C4-2B (cell line): ENCODE measurements around the gene MAGI2.

Experiments used
- H3K27ac ChIP-seq: fragments of 450-650 bp; 2 replicates; pipeline ENCODE4 v1.5.1; 2017
- ZFX ChIP-seq: fragments of 450-650 bp; IDR thresholded peaks from 2 replicates; pipeline ENCODE4 v1.6.1; 2017
- TF ChIP-seq, protein P1 (sequence below): fragments of 450-650 bp; conservative IDR thresholded peaks from 2 replicates; pipeline ENCODE4 v1.5.1; 2017; ENCODE audit warnings: mild to moderate bottlenecking

Gene MAGI2

DNA sequence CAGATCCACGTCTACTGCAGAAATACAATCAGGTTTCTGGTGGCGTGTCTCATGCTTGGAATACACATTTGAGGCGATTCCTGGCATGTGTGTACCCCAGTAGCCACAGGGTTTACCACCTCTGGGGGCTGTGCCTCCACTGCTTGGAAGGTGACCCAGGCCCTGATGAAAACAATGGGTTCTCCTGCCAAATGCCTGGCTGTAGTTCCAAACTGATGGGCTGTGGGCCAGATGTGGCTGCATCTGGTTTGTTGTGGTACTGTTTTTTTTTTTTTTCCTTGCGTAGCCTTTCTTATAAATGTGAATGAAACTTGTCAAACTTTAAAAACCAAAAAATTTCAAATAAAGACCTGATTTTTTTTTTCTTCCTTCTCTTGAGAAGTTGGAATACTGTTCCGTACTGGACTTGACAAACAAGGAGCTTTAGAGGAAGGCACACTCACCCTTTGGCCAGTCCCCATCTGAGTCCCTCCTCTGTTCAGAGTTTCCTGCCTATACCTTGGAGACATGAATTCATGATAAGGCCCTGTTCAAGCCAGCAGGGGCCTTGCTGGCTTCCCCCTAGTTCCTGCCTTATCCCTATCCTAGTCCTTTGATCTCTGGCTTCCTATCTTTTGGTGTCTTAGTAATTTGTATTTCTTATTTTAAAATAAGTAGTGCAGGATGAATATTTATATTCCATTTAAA lies 1437.8 kb downstream of the MAGI2 start:
- TF ChIP-seq ZFX: no peak
- TF ChIP-seq, protein P1, sequence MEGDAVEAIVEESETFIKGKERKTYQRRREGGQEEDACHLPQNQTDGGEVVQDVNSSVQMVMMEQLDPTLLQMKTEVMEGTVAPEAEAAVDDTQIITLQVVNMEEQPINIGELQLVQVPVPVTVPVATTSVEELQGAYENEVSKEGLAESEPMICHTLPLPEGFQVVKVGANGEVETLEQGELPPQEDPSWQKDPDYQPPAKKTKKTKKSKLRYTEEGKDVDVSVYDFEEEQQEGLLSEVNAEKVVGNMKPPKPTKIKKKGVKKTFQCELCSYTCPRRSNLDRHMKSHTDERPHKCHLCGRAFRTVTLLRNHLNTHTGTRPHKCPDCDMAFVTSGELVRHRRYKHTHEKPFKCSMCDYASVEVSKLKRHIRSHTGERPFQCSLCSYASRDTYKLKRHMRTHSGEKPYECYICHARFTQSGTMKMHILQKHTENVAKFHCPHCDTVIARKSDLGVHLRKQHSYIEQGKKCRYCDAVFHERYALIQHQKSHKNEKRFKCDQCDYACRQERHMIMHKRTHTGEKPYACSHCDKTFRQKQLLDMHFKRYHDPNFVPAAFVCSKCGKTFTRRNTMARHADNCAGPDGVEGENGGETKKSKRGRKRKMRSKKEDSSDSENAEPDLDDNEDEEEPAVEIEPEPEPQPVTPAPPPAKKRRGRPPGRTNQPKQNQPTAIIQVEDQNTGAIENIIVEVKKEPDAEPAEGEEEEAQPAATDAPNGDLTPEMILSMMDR: no peak
- no peak overlapping the region for H3K27ac ChIP-seq

DNA sequence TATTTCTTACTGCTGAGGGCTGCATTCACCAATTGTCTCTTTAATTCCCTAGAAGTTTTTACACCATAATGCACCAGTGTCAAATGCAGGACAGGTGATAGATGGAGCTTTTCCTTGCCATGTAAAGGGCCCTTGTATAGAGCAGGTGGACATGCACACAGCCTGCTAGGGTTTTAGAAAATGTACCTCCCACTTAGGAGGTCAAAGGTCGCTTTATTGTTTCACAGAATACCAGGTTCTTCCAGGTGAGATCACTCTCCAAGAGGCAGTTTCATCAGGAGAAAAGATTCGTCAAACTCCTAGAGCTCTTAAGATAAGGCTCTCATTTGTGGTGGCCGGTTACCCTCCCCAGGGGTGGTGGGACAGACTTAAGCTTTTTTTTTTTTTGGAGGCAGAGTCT lies 1439.1 kb downstream of the MAGI2 start:
- no peak for TF ChIP-seq ZFX
- TF ChIP-seq, protein P1: no peak
- H3K27ac ChIP-seq: no peak overlapping the region

DNA sequence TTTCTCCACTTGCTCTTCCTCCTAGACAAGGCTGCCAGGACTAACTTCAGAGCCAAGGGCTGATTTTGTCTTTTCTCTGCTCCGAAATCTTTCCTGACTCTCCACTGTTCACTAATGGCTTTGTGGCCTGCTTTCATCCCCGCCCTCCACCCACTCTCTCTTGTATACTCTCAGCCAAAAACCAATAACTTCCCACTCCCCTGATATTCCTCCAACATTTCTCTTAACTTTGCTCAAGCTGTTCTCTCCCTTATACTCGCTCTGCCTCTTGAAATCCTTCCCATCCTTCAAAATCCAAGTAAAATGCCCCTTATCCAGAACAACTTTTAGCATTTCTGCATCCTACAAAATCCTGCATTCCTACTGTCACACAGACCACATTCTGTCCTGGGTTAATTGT lies 1440.1 kb downstream of the MAGI2 start:
- TF ChIP-seq, protein P1: no peak
- TF ChIP-seq ZFX: no peak
- no peak overlapping the region for H3K27ac ChIP-seq

DNA sequence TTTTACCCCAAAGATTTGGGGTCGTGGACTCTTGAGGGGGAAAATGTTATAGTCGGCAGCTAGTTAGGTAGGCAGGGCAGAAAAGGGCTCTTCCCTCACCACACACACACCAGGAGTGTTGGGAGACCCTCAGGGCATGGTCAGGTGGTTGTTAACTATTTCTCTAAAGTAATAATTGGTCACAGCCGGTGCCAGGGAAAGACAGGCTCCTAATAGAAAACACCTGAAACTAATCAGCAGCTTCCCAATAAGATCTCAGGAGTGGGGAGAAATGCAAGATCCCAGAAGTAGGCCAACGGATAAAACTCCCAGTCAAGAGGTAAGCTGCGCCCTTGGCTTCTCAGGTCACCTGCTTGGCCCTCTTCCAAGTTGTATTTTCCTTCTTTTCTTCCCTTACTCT lies 1441.8 kb downstream of the MAGI2 start:
- no peak for TF ChIP-seq ZFX
- TF ChIP-seq, protein P1: no peak
- H3K27ac ChIP-seq: no peak overlapping the region

DNA sequence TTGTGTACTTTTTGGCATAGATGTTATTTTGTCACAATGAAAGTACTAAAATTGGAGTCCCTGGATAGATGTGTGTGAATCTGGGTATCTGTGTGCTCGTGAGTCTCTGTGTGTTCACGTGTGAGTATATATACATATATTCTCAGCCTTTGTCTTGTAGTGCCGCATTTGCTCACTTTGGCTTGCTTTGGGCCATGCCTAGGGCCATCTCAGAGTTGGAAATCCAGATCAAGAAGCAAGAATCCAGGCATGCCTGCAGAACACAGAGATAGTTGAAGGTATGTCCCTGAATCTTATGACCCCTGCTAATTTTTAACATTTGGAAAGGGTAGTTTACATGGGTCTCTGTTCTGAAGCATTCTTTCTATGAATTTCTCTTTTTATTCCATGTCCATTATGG lies 1446.2 kb downstream of the MAGI2 start:
- TF ChIP-seq, protein P1: no peak
- no peak for TF ChIP-seq ZFX

DNA sequence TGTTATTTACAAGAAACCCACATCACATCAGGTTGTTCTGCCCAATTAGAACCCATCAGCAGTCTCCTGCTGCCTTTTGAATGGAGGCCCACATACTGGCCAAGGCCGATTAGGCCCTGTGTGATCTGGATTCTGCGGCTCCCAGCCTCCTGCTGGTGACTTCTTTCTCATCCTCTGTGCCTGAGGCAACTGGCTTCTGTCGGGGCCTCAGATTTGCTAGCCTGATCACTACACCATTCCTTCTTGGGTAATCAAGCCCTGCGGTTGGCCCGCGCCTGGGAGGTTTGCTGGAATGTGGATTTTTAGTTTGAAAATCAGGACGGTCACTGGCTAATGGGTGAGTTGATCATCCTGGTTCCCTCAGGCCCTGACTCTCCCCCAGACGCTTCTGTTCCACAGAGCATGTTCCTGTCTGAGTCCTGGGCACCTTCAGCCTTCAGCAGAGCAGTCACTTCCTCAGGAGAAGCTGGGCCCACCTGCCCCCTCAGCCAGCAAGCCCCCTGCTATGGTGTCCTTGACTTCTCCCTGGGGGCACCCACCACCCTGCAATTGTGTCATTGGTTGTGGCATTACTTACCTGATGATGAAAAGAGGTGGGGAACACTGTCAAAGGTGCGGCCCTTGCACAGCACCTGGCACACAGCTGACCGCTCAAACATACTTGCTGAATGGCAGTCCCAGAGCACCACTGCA lies 1447.3 kb downstream of the MAGI2 start:
- H3K27ac ChIP-seq: no peak overlapping the region
- no peak for TF ChIP-seq ZFX
- TF ChIP-seq, protein P1: no peak

More for the DNA sequence above, 1446.2 kb downstream of the MAGI2 start:
- no peak overlapping the region for H3K27ac ChIP-seq

DNA sequence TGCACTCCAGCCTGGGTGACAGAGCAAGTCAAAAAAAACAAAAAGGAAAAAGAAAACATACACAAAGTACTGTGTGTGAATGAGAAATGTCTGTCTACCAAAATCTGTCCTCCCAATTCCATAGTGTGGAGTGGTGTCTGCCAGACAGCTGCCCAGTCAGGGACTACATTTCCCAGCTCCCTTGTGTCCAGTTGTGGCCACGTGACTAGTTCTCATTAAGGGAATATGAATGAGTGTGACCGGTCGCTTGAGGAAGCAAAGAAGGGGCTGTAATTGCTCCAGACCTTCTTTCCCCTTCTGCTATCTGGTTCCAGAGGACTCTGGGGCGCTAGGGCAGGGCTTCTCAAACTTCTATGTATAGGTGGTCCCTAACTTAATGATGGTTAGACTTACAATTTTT lies 1450.8 kb downstream of the MAGI2 start:
- no peak for TF ChIP-seq ZFX
- TF ChIP-seq, protein P1: no peak
- no peak overlapping the region for H3K27ac ChIP-seq
